ENCODE results near the gene RDH13. TPM values are rescaled to one million over a fixed set of nuclear protein-coding genes. Genes with fewer than 3 reads are reported as not detected.
A peak's percentile ranks its signal among the peaks of the same experiment; 100 is the strongest.
"Not testable (repeated sequence)": the region's sequence is repeated elsewhere in the genome, so short reads cannot be mapped to it uniquely, and the experiment has no call there.

RDH13 gene
- total RNA-seq (ENCODE audit: low replicate concordance), result 37.9 and 74.9 TPM in 2 replicates
- long read RNA-seq, transcript RDH13-223 (7 exons, 1,931 nt), result major isoform, 43 of 60 reads
- long read RNA-seq, partial matches to known transcripts, result 3 of 60 reads
- long read RNA-seq, other reads (novel, unspliced or antisense), result 13 of 60 reads

- Mint-ChIP-seq H3K27ac (peak within 1 kb of the TSS; percentile 85), H3K4me1 (ENCODE audit: unreplicated experiment) (peaks cover 11% of the 10 kb centered on the region), H3K9me3 (no peaks in the 10 kb centered on the region), H3K4me3 (peak within 1 kb of the TSS; percentile 90), H3K36me3 (peaks cover 11% of the 10 kb centered on the region), H3K27me3 (peaks cover 33% of the 10 kb centered on the region)
- peak; percentile 98 for DNase-seq (ENCODE audit: extremely low spot score, unreplicated experiment)
- no peak for TF ChIP-seq CTCF (conservative IDR thresholded peaks at IDR 0.05)
Observed at GRCh38 chr19:55062735-55063491, at the start of gene RDH13. Gene RDH13 (minus strand): TSS chr19:55063148. CDS start chr19:55063032, 116 bp downstream.

GRCh38 chr19:55112246-55112776, 49.4 kb upstream of the RDH13 start:
- no peak for TF ChIP-seq CTCF (conservative IDR thresholded peaks at IDR 0.05)
- no peaks in the 10 kb centered on the region for H3K27me3 Mint-ChIP-seq
- no peaks in the 10 kb centered on the region for H3K9me3 Mint-ChIP-seq
- H3K27ac Mint-ChIP-seq, result no peak overlapping the region
- peaks cover 24% of the 10 kb centered on the region for H3K4me1 Mint-ChIP-seq (ENCODE audit: unreplicated experiment)
- no peak for DNase-seq (ENCODE audit: extremely low spot score, unreplicated experiment)
- H3K36me3 Mint-ChIP-seq, result peaks cover 5% of the 10 kb centered on the region
- no peak overlapping the region for H3K4me3 Mint-ChIP-seq

- no peak for TF ChIP-seq CTCF (conservative IDR thresholded peaks at IDR 0.05)
- peak overlapping the region; percentile 39 for H3K27ac Mint-ChIP-seq
Observed at GRCh38 chr19:55111238-55111831, 48.4 kb upstream of the RDH13 start.

GRCh38 chr19:55109527-55110291, 46.8 kb upstream of the RDH13 start:
- no peak for DNase-seq (ENCODE audit: extremely low spot score, unreplicated experiment)
- no peak overlapping the region for H3K27ac Mint-ChIP-seq
- H3K4me3 Mint-ChIP-seq, result no peak overlapping the region
- no peak for TF ChIP-seq CTCF (conservative IDR thresholded peaks at IDR 0.05)
- no peaks in the 10 kb centered on the region for H3K27me3 Mint-ChIP-seq
- no peaks in the 10 kb centered on the region for H3K9me3 Mint-ChIP-seq
- H3K4me1 Mint-ChIP-seq (ENCODE audit: unreplicated experiment), result peaks cover 6% of the 10 kb centered on the region
- peaks cover 17% of the 10 kb centered on the region for H3K36me3 Mint-ChIP-seq

More at GRCh38 chr19:55111238-55111831, 48.4 kb upstream of the RDH13 start:
- no peak overlapping the region for H3K4me3 Mint-ChIP-seq
- DNase-seq (ENCODE audit: extremely low spot score, unreplicated experiment), result no peak
- H3K27me3 Mint-ChIP-seq, result no peaks in the 10 kb centered on the region
- H3K9me3 Mint-ChIP-seq, result no peaks in the 10 kb centered on the region
- H3K36me3 Mint-ChIP-seq, result peaks cover 11% of the 10 kb centered on the region
- peaks cover 20% of the 10 kb centered on the region for H3K4me1 Mint-ChIP-seq (ENCODE audit: unreplicated experiment)

- DNase-seq (ENCODE audit: extremely low spot score, unreplicated experiment); H3K9me3 Mint-ChIP-seq; H3K4me3 Mint-ChIP-seq; H3K27me3 Mint-ChIP-seq; H3K27ac Mint-ChIP-seq; H3K4me1 Mint-ChIP-seq (ENCODE audit: unreplicated experiment): not testable (repeated sequence)
- peaks cover 26% of the 10 kb centered on the region for H3K36me3 Mint-ChIP-seq
Observed at GRCh38 chr19:55107252-55107651, 44.3 kb upstream of the RDH13 start.
